Transverse colon (tissue), 4 donors: ENCODE measurements around the gene PDZD2. TPM values are rescaled to one million over a fixed set of nuclear protein-coding genes. Genes with fewer than 3 reads are reported as not detected.
"Not testable (repeated sequence)": the region's sequence is repeated elsewhere in the genome, so short reads cannot be mapped to it uniquely, and the experiment has no call there.

ENCODE experiments used
- DNase-seq: peaks from one replicate; pipeline ENCODE4 v3.0.0-alpha.2; 2019
- H3K27ac ChIP-seq, 4 donors: fragments of 200-600 bp; sonication (generic); 2 replicates each; pipeline ENCODE4 v1.5.1; 2016 to 2018; ENCODE audit warnings: inconsistent platforms in 4 of 4
- H3K27me3 ChIP-seq: fragments of 200-600 bp; sonication (generic); 2 replicates; pipeline ENCODE4 v1.5.1; 2017; ENCODE audit warnings: inconsistent platforms
- H3K36me3 ChIP-seq, 4 donors: fragments of 200-600 bp; sonication (generic); 2 replicates each; pipeline ENCODE4 v1.5.1; 2017 to 2019; ENCODE audit warnings: inconsistent platforms in 4 of 4
- H3K4me1 ChIP-seq, 4 donors: fragments of 200-600 bp; sonication (generic); 2 replicates each; pipeline ENCODE4 v1.5.1; 2017 to 2020; ENCODE audit warnings: inconsistent platforms in 4 of 4
- H3K4me3 ChIP-seq, 4 donors: fragments of 200-600 bp; sonication (generic); 1 replicate in 1 of 4; 2 replicates in 3 of 4; pipeline versions ENCODE4 v1.5.1 to v1.6.1; 2017 to 2019; ENCODE audit warnings: inconsistent platforms in 4 of 4
- H3K9me3 ChIP-seq, 2 donors: fragments of 200-600 bp; sonication (generic); 2 replicates each; pipeline ENCODE4 v1.5.1; 2017 to 2019; ENCODE audit warnings: inconsistent platforms in 2 of 2
- EP300 ChIP-seq: sonication (generic); formaldehyde crosslinking; IDR thresholded peaks from one replicate; pipeline ENCODE4 v1.6.1; 2017; ENCODE audit warnings: antibody characterized with exemption, low read depth
- POLR2A ChIP-seq: fragments of 450-650 bp; IDR thresholded peaks from one replicate; pipeline ENCODE4 v1.6.1; 2016; ENCODE audit warnings: antibody characterized with exemption, mild to moderate bottlenecking, moderate library complexity
- POLR2AphosphoS5 ChIP-seq, 3 donors: sonication (generic); formaldehyde crosslinking; IDR thresholded peaks; one replicate each; pipeline ENCODE4 v1.6.1; 2016; ENCODE audit warnings: antibody characterized with exemption in 3 of 3
- WGBS, 2 donors: methylation state at CpG; one replicate each; pipeline ENCODE4 v1.1.5; 2018; ENCODE audit warnings: low coverage in 1 of 2; 5-methylcytosine and 5-hydroxymethylcytosine counted together
- in situ Hi-C, 4 donors: fragments of 200-750 bp; cut with MboI; loops; one replicate each; pipeline versions ENCODE4 v1.15.0 to v1.15.1; 2017; ENCODE audit warnings: low sequenced_read_pairs in 3 of 4, low pct_ligation_motif_present in 1 of 4, low pct_unique_long_range_greater_than_20kb in 1 of 4
- intact Hi-C: fragments of 100-400 bp; cut with DNase I; formaldehyde crosslinking; loops from one replicate; pipeline ENCODE4 v1.15.1; 2023; ENCODE audit warnings: low total_unique reads
- total RNA-seq, 4 donors: library from RNA; depleted of rRNA; stranded (reverse); fragments of >200 nt; gene quantifications; one replicate each; pipeline ENCODE4 v1.1.0, GENCODE V29; 2016
- TF ChIP-seq, protein P1 (sequence below), 5 experiments: fragments of 200-600 bp in 3 of 5; fragments of 450-650 bp in 2 of 5; sonication (generic) in 3 of 5; IDR thresholded peaks; 1 replicate in 2 of 5; 2 replicates in 3 of 5; pipeline ENCODE4 v1.5.1; 2016 to 2017; ENCODE audit warnings: antibody characterized with exemption in 5 of 5, inconsistent platforms in 3 of 5, mild to moderate bottlenecking in 2 of 5, moderate library complexity in 1 of 5

Gene PDZD2
- total RNA-seq, 4 donors from 2014 or later = 2.0 to 3.7 (median 2.8) TPM

DNA sequence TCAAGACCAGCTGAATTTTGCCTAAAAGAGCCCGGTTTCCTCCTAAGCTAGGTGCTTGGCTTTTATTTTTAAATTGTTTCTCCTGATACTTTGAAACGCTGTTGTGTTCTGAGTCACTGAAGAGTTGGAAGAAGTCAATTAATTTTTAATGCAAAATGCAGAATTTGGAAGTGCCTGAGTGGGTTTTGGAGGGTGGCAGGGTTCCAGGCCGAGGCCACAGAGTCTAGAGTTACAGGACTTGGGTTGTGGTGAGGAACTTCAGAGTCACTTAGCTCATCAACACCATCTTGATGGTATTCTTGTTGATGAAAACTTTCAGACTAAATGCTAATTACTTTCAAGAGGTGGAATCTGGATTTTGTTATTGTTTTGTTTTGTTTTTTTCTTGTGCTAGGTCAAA lies 130.6 kb downstream of the PDZD2 start:
- Histone ChIP-seq H3K9me3 (no peaks in the 10 kb centered on the region), H3K4me1 (no peaks in the 10 kb centered on the region), H3K27me3 (no peaks in the 10 kb centered on the region), H3K36me3 (no peaks in the 10 kb centered on the region), H3K4me3 (no peak overlapping the region), H3K27ac (no peak overlapping the region)
- no peak for DNase-seq
- 49 to 67% methylated on average over 3 of the region's 3 CpGs for WGBS, 2 donors
- in situ Hi-C loops = no loop called here
- intact Hi-C loops = no loop called here
- TF ChIP-seq, protein P1, sequence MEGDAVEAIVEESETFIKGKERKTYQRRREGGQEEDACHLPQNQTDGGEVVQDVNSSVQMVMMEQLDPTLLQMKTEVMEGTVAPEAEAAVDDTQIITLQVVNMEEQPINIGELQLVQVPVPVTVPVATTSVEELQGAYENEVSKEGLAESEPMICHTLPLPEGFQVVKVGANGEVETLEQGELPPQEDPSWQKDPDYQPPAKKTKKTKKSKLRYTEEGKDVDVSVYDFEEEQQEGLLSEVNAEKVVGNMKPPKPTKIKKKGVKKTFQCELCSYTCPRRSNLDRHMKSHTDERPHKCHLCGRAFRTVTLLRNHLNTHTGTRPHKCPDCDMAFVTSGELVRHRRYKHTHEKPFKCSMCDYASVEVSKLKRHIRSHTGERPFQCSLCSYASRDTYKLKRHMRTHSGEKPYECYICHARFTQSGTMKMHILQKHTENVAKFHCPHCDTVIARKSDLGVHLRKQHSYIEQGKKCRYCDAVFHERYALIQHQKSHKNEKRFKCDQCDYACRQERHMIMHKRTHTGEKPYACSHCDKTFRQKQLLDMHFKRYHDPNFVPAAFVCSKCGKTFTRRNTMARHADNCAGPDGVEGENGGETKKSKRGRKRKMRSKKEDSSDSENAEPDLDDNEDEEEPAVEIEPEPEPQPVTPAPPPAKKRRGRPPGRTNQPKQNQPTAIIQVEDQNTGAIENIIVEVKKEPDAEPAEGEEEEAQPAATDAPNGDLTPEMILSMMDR (IDR thresholded peaks at IDR 0.05) = no peak
- TF ChIP-seq POLR2AphosphoS5 (IDR thresholded peaks at IDR 0.05) = no peak
- no peak for TF ChIP-seq EP300
- TF ChIP-seq POLR2A = no peak

DNA sequence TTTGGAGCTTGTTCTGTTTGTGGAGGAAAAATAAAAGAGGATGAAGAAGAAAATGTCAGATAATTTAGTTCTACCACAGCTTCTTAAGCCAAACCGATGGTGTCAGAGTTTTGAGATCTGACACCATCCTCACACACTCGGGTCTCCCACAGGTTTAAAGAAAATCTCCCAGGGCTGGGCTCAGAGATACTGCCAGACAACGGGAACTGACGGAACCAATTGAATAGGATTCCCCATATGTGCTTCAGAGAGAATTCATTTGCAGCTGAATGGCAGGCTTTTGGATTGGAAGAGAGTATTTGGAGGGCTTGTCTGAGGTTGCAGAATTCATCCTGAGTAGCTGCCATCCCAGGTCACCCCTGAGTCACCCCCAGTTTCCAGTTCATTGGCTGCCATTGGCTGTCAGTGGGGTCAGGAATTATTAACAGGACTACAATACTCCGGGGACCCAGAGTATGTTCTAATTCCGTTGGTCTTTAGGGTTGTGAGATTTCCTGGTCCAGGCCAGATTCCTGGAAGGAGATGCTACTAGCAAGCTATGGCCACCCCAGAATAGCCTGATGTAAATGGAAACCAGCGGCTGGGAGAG lies 131.3 kb downstream of the PDZD2 start:
- Histone ChIP-seq H3K36me3 (no peaks in the 10 kb centered on the region), H3K4me3 (no peak overlapping the region), H3K27me3 (no peaks in the 10 kb centered on the region), H3K27ac (no peak overlapping the region), H3K9me3 (no peaks in the 10 kb centered on the region), H3K4me1 (no peaks in the 10 kb centered on the region)
- WGBS, 2 donors = 54 to 65% methylated on average over 4 to 7 of the region's 7 CpGs
- no peak for DNase-seq
- TF ChIP-seq, protein P1 (IDR thresholded peaks at IDR 0.05) = no peak
- TF ChIP-seq POLR2AphosphoS5 (IDR thresholded peaks at IDR 0.05) (no peak), EP300 (no peak), POLR2A (no peak)
- in situ Hi-C loops (no loop called here), intact Hi-C loops (no loop called here)

DNA sequence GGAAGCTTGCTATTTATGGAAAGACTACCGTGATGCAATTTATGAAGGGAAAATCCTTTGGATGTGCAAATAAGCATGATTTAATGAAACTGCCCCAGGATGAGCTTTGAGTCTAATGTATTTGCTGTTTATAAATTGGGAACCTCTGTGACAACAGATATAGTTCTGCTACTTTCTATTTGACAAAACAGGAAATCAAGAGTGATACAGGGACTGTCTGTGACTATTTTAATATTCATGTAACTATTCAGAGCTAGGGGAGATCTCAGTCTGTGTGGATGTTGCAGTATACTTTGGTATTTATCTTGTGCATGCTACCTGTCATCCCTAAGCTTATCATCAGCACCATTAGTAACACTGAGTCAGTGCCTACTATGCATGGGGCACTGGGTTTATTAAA lies 132.1 kb downstream of the PDZD2 start:
- in situ Hi-C loops = no loop called here
- Histone ChIP-seq H3K4me1 (no peaks in the 10 kb centered on the region), H3K36me3 (no peaks in the 10 kb centered on the region), H3K27ac (no peak overlapping the region), H3K27me3 (no peaks in the 10 kb centered on the region), H3K9me3 (no peaks in the 10 kb centered on the region), H3K4me3 (no peak overlapping the region)
- no peak for TF ChIP-seq EP300
- TF ChIP-seq POLR2A = no peak
- no peak for TF ChIP-seq POLR2AphosphoS5 (IDR thresholded peaks at IDR 0.05)
- TF ChIP-seq, protein P1 (IDR thresholded peaks at IDR 0.05) = no peak
- WGBS, 2 donors = 26 to 83% methylated on average over 1 of the region's 1 CpG
- no peak for DNase-seq
- intact Hi-C loops = no loop called here

DNA sequence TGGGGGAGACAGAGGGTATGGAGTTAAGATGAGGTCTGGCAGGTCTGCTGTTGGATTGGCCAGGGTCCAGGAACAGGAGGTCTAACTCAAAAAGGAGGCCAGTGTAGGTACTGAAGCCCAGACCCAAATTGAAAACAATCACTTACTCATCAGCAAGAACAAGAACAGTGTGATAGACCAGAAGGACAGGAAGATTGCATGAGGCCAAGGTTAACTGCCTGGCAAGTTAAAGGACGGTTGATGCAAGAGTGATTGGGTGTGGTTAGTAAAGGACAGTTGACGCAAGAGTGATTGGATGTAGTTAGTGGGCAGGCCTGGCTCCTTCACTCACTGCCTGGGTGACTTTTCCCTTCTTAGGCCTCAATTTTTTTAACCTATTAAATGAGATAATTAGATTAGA lies 132.6 kb downstream of the PDZD2 start:
- H3K4me3 ChIP-seq = no peak overlapping the region
- 72% methylated on average over 2 of the region's 2 CpGs; no CpG with 5 or more reads in 1 of the 2 donors for WGBS, 2 donors
- H3K36me3 ChIP-seq = no peaks in the 10 kb centered on the region
- TF ChIP-seq POLR2A (no peak), POLR2AphosphoS5 (IDR thresholded peaks at IDR 0.05) (no peak)
- TF ChIP-seq, protein P1 (IDR thresholded peaks at IDR 0.05) = no peak
- in situ Hi-C loops = no loop called here
- no peaks in the 10 kb centered on the region for H3K4me1 ChIP-seq
- no peaks in the 10 kb centered on the region for H3K9me3 ChIP-seq
- DNase-seq = no peak
- H3K27ac ChIP-seq = no peak overlapping the region
- no peaks in the 10 kb centered on the region for H3K27me3 ChIP-seq
- intact Hi-C loops = no loop called here

DNA sequence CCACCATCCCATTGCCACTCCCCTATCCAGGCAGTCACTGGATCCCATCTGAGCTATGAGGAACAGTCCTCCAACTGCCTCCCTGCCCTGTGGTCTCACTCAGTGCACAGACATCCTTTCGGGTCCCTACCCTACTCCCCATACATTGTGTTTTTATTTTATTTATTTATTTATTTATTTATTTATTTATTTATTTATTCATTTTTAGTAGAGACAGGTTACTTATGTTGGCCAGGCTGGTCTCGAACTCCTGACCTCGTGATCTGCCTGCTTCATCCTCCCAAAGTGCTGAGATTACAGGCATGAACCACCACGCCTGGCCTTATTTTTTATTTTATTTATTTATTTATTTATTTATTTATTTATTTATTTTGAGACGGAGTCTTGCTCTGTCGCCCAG lies 137.4 kb downstream of the PDZD2 start:
- in situ Hi-C loops, intact Hi-C loops, H3K27ac ChIP-seq, H3K36me3 ChIP-seq, H3K4me3 ChIP-seq, H3K27me3 ChIP-seq, H3K9me3 ChIP-seq, H3K4me1 ChIP-seq, DNase-seq: not testable (repeated sequence)
- 91 to 96% methylated on average over 5 to 6 of the region's 6 CpGs for WGBS, 2 donors
